HG02678 (cell line): ENCODE data around the gene ZNRF3.

Experiments
- ATAC-seq: cut with Tn5 transposase; IDR thresholded peaks from one replicate; pipeline ENCODE4 v1.9.1; 2021; ENCODE audit warnings: mild to moderate bottlenecking, moderate library complexity; ENCODE audit not compliant: unreplicated experiment

The ZNRF3 gene

DNA sequence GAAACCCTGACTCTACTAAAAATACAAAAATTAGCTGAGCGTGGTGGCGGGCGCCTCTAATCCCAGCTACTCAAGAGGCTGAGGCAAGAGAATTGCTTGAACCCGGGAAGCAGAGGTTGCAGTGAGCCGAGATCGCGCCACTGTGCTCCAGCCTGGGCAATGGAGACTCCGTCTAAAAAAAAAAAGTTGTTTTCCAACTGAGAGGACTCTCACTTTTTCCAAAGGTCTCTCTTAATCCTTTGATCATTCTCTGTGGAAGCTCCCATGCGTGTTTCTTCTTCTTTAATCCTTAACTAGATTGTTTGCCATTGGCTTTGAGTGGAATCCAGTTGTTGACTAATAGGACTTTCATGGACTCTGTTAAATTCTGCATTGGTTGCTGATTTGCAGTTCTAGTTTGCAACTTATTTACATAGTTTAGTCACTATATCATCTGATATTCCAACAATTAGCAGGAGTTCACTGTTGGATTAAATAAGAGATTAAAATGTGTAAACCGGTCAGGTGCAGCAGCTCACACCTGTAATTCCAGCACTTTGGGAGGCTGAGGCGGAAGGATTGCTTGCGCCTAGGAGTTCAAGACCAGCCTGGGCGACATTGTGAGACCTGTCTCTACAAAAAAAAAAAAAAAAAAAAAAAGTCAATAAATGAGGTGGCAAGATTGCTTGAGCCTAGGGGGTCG, 98.6 kb downstream of the ZNRF3 start:
- no peak for ATAC-seq

GRCh38 chr22:28983190-28983589, 99.8 kb downstream of the ZNRF3 start:
- ATAC-seq = no peak

- no peak for ATAC-seq
Observed at GRCh38 chr22:28983788-28984441, 100.5 kb downstream of the ZNRF3 start.

DNA sequence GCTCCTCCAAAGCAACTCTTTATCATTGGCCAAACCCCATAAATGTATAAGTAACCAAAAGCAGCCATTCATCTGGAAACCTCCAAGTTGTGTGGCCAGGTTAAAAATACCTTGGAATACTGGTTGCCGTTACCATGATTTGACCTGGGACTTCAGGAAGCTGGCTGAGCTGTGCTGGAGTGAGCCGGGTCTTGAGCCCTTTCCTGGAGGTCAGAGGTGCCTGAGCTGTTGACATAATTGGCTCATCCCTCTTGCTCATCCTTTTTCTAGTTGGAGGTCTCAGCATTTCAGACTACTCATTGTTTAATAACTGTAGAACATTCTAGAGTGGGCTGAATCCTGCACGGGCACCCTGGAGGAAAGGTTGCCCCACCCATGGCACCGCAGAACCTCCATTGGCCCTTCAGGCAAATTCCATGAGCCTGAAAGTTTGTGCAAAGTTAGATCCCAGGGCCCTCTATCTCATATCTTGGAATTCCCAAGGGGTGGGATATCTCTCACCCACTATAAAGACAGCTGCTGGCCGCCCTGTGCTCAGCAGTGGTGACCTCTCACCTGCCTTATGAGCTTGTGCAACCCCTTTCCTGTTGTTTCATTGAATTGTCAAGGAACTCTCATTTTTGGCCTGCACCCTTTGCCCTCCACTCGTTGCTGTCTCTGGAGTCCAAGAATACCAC, 101.2 kb downstream of the ZNRF3 start:
- ATAC-seq = no peak

GRCh38 chr22:28985581-28986290, 102.4 kb downstream of the ZNRF3 start:
- ATAC-seq = no peak

- no peak for ATAC-seq
Observed at GRCh38 chr22:28986366-28986765, 103.0 kb downstream of the ZNRF3 start.

DNA sequence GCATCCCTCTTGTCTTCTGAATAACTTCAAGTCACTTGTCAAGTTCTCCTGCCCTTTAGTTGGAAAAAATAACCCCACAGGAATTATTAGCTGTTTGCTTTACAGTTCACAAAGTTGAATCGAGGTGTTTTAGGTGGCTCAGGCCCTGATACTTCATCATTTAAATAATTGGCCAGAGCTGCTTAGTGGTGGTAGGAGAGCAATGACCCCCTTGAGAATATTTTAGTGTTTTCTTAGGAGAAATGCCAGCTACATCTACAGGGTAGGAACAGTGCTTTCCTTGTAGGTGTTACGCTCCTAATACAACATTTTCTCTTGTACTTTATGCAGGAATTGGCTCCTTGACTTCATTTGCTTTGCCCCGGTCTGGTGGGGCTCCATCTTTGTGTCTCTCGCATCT, 105.1 kb downstream of the ZNRF3 start:
- no peak for ATAC-seq

GRCh38 chr22:28989035-28989464, 105.7 kb downstream of the ZNRF3 start:
- ATAC-seq = no peak

DNA sequence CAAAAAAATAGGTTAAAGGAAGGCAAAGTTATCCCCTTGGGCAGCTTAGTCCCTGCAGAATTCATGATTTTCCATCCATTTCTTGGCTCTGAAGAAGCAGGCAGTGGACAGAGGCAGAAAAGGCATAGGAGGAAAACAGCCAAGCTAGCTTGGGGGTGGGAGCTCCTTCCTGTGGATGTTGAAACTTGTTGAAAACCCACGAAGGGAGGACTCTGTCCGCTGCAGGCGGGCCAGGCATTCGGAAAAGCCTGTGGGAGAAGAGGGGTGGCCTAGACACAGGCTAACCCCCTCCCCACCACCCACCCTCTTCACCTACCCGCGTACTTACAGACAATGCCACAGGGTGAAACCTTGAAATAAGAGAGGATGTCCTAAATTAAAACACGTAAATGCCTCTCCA, 106.1 kb downstream of the ZNRF3 start:
- ATAC-seq = no peak

DNA sequence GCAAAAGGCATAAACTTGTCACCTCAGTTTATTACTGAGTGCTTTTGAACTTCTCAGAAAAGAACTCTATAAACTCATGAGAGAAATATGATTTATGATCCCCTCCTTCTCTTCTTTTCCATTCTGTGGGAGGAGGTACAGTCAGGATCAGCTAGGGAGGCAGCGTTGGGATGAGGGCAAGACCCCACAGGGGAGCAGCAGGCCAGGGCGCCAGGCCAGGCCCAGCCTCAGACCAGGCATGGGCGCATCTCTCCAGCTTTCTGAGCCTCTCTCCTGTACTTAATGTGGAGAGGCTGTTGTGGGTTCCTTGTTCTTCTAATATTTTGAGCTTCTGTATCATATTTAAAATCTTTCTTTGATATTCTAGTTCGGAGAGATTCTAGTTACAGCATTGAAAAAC, 106.5 kb downstream of the ZNRF3 start:
- no peak for ATAC-seq

- no peak for ATAC-seq
Observed at GRCh38 chr22:28992565-28993356, 109.4 kb downstream of the ZNRF3 start.

DNA sequence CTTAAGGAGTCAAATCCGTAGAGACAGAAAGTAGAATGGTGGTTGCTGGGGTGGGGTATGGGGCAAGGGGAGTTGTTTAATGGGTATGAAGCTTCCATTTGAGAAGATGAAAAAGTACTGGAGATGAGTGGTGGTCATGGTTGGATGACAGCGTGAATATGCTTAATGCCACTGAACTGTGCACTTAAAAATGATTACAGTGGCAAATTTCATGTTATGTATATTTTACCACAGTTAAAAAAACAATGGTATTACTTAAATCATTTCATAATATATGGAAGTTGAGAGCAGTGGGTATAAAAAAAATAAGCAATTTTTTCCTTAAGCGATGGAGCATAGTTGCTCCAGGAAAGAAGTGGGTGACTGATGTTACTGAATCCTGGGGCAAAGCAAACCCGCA, 111.2 kb downstream of the ZNRF3 start:
- ATAC-seq = no peak

- no peak for ATAC-seq
Observed at GRCh38 chr22:28995551-28995950, 112.2 kb downstream of the ZNRF3 start.

GRCh38 chr22:28997342-28997741, 114.0 kb downstream of the ZNRF3 start:
- ATAC-seq = no peak

- no peak for ATAC-seq
Observed at GRCh38 chr22:28998681-28999080, 115.3 kb downstream of the ZNRF3 start.

- no peak for ATAC-seq
Observed at GRCh38 chr22:28999510-28999909, 116.1 kb downstream of the ZNRF3 start.

GRCh38 chr22:28999919-29000556, 116.7 kb downstream of the ZNRF3 start:
- ATAC-seq = no peak

DNA sequence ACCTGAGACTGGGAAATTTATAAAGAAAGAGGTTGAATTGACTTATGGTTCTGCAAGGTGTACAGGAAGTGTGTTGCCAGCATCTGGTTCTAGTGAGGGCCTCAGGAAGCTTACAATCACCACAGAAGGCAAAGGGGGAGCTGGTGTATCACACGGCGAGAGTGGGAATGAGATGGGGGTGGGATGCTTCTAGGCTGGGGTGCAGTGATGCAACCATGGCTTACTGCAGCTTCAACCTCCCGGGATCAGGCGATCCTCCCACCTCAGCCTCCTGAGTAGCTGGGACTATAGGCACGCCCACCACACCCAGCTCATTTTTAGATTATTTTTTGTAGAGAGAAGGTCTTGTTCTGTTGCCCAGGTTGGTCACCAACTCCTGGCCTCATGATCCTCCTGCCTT, 117.3 kb downstream of the ZNRF3 start:
- ATAC-seq = no peak

GRCh38 chr22:29002603-29003002, 119.2 kb downstream of the ZNRF3 start:
- no peak for ATAC-seq

DNA sequence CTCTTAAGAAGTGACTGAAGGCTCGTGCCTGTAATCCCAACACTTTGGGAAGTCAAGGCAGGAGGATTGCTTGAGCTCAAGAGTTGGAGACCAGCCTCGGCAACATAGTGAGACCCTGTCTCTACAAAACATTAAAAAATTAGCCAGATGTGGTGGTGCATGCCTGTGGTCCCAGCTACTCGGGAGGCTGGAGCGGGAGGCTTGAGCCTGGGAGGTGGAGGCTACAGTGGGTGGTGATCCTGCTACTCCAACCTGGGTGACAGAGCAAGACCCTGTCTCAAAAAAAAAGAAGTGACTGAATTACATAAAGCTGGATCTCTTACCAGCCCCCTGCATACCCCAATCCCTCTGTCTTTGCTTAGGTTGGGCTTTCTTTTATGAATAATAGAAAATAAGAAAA, 120.2 kb downstream of the ZNRF3 start:
- ATAC-seq = no peak
